Sigmoid colon (tissue), 7 donors: Measurements from ENCODE around the gene TSPAN15. TPM values are rescaled to one million over a fixed set of nuclear protein-coding genes. Genes with fewer than 3 reads are reported as not detected.
A peak's percentile ranks its signal among the peaks of the same experiment; 100 is the strongest.

ENCODE experiments used
- DNase-seq: peaks from one replicate; pipeline ENCODE4 v3.0.0-alpha.2; 2019
- H3K27ac ChIP-seq, 4 donors: fragments of 200-600 bp; sonication (generic); one replicate each; pipeline ENCODE4 v1.5.1; 2016 to 2019; ENCODE audit warnings: mild to moderate bottlenecking in 1 of 4
- H3K27me3 ChIP-seq, 3 donors: fragments of 200-600 bp; sonication (generic); one replicate each; pipeline ENCODE4 v1.5.1; 2019; ENCODE audit warnings: mild to moderate bottlenecking in 1 of 3
- H3K36me3 ChIP-seq, 4 donors: fragments of 200-600 bp; sonication (generic); one replicate each; pipeline ENCODE4 v1.5.1; 2016 to 2019
- H3K4me1 ChIP-seq, 4 donors: fragments of 200-600 bp; sonication (generic); one replicate each; pipeline ENCODE4 v1.5.1; 2017 to 2019
- H3K4me3 ChIP-seq, 4 donors: fragments of 200-600 bp; sonication (generic); one replicate each; pipeline ENCODE4 v1.5.1; 2017 to 2019; ENCODE audit warnings: mild to moderate bottlenecking in 2 of 4, moderate library complexity in 1 of 4
- H3K9me3 ChIP-seq, 4 donors: fragments of 200-600 bp in 3 of 4; sonication (generic) in 3 of 4; one replicate each; pipeline versions ENCODE4 v1.5.1 to v1.6.1; 2013 to 2019
- EP300 ChIP-seq, 4 donors: sonication (generic); formaldehyde crosslinking; IDR thresholded peaks; one replicate each; pipeline ENCODE4 v1.6.1; 2017; ENCODE audit warnings: antibody characterized with exemption in 4 of 4
- POLR2A ChIP-seq, 2 donors: fragments of 450-650 bp; IDR thresholded peaks; one replicate each; pipeline ENCODE4 v1.6.1; 2016; ENCODE audit warnings: antibody characterized with exemption in 2 of 2, mild to moderate bottlenecking in 2 of 2, moderate library complexity in 2 of 2
- POLR2AphosphoS5 ChIP-seq, 4 donors: sonication (generic); formaldehyde crosslinking; IDR thresholded peaks; one replicate each; pipeline ENCODE4 v1.6.1; 2017; ENCODE audit warnings: antibody characterized with exemption in 4 of 4
- WGBS, 2 donors: extraction: QIAGEN DNeasy Blood & Tissue Kit; methylation state at CpG; one replicate each; pipeline ENCODE4 v1.1.7; 2013; 5-methylcytosine and 5-hydroxymethylcytosine counted together
- intact Hi-C: fragments of 100-400 bp; cut with DNase I; formaldehyde crosslinking; loops from one replicate; pipeline ENCODE4 v1.15.1; 2023
- polyA plus RNA-seq, 3 donors: library from polyadenylated mRNA; stranded (reverse); fragments of 200-250 nt; gene quantifications; one replicate each; pipeline ENCODE4 v1.2.3, GENCODE V29; 2013
- total RNA-seq, 4 donors: library from RNA; depleted of rRNA; stranded (reverse); fragments of >200 nt; gene quantifications; one replicate each; pipeline ENCODE4 v1.1.0, GENCODE V29; 2016
- TF ChIP-seq, protein P1 (sequence below), 4 experiments: fragments of 450-650 bp in 3 of 4; fragments of 200-600 bp in 1 of 4; IDR thresholded peaks; one replicate each; pipeline ENCODE4 v1.5.1; 2016 to 2019; ENCODE audit warnings: antibody characterized with exemption in 4 of 4, mild to moderate bottlenecking in 3 of 4, moderate library complexity in 2 of 4
- donor health status: healthy with polysubstance abuse.
- donor health status: Bipolar disorder and iron deficiency.
- donor health status: healthy.

Gene TSPAN15
- total and polyA plus RNA-seq, 7 donors: 43.0 to 100 (median 70.9) TPM

DNA sequence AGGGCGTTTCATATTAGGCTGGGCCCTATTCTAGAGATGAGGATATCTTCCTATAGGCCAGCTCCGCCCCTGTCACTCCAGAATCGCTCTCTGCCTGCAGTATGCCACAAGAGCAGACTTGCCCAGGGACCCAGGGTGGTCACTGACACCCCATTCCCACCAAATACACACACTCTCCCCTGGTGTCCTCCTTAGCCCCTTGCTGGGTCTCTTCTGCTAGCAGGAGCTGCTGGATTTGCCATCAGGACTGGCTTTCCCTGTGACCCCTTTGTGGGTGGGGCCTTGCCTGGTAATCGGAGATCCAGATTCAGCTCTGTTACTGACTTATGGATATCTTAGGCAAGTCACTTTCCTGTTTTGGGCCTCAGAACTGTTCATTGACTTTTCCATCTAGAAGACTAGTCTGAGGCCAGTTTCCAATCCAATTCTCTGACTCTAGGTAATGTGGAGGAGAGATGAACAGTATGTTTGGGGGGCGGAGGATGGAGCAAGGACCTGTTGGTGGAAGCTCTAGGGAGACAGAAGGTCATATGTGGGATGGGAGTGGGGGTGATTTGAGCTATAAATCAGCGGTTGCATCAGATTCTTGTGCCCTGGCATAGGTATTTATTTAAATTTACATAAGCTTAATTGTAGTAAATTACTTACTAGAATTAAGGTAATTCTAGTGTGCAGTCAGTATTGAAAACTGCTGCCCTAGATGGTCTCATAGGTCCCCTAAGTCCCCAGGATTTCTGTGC is 1.6 kb downstream of the TSPAN15 start:
- TF ChIP-seq, protein P1, sequence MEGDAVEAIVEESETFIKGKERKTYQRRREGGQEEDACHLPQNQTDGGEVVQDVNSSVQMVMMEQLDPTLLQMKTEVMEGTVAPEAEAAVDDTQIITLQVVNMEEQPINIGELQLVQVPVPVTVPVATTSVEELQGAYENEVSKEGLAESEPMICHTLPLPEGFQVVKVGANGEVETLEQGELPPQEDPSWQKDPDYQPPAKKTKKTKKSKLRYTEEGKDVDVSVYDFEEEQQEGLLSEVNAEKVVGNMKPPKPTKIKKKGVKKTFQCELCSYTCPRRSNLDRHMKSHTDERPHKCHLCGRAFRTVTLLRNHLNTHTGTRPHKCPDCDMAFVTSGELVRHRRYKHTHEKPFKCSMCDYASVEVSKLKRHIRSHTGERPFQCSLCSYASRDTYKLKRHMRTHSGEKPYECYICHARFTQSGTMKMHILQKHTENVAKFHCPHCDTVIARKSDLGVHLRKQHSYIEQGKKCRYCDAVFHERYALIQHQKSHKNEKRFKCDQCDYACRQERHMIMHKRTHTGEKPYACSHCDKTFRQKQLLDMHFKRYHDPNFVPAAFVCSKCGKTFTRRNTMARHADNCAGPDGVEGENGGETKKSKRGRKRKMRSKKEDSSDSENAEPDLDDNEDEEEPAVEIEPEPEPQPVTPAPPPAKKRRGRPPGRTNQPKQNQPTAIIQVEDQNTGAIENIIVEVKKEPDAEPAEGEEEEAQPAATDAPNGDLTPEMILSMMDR (IDR thresholded peaks at IDR 0.05): no peak
- TF ChIP-seq POLR2AphosphoS5 (IDR thresholded peaks at IDR 0.05): peak in 1 of 4 donors; percentile 8
- no peak for TF ChIP-seq EP300 (IDR thresholded peaks at IDR 0.05)
- TF ChIP-seq POLR2A (IDR thresholded peaks at IDR 0.05): no peak
- peak; percentile 50 for DNase-seq
- Histone ChIP-seq H3K4me1 (peaks cover 0 to 78% (median 72%) of the 10 kb centered on the region in 4 donors), H3K27me3 (no peaks in the 10 kb centered on the region), H3K4me3 (peak overlapping the region; percentile 64 to 86 (median 83)), H3K9me3 (no peaks in the 10 kb centered on the region), H3K36me3 (peaks cover 0 to 17% (median 4%) of the 10 kb centered on the region in 4 donors), H3K27ac (peak overlapping the region; percentile 85 to 93 (median 92))
- 77 to 86% methylated on average over 6 of the region's 6 CpGs for WGBS, 2 donors
- intact Hi-C loops: loop anchor here (5.0 kb wide), 1 partner anchor 39 kb away; no protein-coding TSS in a partner anchor

DNA sequence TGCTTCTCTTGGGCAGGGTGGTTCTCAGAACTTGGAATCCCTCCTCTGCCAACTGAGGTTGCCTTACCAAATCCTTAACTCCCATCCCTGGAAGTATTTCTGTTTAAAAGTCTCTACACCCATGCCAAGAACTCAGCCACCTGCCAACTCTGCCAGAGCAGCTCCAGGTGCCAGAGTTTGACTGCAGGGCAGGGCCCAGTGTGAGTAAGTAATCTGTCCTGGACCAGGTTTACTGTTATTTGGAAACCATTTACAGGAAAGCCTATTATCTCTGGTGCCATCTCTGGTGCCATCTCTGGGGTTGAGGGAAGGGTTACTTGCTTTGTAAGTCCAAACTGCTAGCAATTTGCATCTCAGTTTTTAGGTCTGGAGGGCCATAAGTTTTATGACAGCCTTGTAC is 2.5 kb downstream of the TSPAN15 start:
- Histone ChIP-seq H3K9me3 (no peaks in the 10 kb centered on the region), H3K27me3 (no peaks in the 10 kb centered on the region), H3K4me1 (peaks cover 0 to 87% (median 81%) of the 10 kb centered on the region in 4 donors), H3K27ac (peak overlapping the region; percentile 85 to 93 (median 92)), H3K4me3 (peak overlapping the region in 1 of 4 donors; percentile 64), H3K36me3 (peaks cover 0 to 17% (median 4%) of the 10 kb centered on the region in 4 donors)
- peak; percentile 68 for DNase-seq
- intact Hi-C loops: loop anchor here (5.0 kb wide), 1 partner anchor 39 kb away; no protein-coding TSS in a partner anchor
- peak in 1 of 4 donors; percentile 50 for TF ChIP-seq POLR2AphosphoS5 (IDR thresholded peaks at IDR 0.05)
- TF ChIP-seq, protein P1 (IDR thresholded peaks at IDR 0.05): no peak
- no peak for TF ChIP-seq POLR2A (IDR thresholded peaks at IDR 0.05)
- TF ChIP-seq EP300 (IDR thresholded peaks at IDR 0.05): no peak

DNA sequence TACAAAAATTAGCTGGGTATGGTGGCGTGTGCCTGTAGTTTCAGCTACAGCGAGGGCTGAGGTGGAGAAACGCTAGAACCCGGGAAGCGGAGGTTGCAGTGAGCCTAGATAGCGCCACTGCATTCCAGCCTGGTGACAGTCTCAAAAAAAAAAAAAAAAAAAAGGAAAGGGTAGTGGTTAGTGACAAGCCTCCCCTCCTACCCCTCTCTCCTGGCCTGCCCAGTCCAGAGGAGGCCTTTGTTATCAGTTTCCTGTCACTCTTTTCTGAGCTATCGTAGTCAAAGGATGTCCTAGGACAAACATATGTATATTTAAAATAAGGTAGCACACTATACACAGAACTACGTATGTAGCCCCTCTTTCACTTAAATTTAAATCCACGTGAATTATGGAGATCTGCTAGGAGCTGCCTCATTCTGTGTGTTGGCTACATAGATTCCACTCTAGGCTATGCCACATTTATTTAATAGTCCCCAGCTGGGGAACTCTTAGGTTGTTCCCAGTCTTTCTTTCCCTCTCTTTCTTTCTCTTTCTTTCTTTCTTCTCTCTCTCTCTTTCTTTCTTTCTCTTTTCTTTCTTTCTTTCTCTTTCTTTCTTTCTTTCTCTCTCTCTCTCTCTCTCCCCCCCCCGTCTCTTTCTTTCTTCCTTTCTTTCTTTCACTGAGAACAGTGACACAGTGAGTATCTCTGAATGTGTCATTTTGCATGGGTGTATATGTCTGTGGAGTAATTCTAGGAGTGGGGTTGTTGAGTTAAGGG is 3.9 kb downstream of the TSPAN15 start:
- intact Hi-C loops: no loop called here

DNA sequence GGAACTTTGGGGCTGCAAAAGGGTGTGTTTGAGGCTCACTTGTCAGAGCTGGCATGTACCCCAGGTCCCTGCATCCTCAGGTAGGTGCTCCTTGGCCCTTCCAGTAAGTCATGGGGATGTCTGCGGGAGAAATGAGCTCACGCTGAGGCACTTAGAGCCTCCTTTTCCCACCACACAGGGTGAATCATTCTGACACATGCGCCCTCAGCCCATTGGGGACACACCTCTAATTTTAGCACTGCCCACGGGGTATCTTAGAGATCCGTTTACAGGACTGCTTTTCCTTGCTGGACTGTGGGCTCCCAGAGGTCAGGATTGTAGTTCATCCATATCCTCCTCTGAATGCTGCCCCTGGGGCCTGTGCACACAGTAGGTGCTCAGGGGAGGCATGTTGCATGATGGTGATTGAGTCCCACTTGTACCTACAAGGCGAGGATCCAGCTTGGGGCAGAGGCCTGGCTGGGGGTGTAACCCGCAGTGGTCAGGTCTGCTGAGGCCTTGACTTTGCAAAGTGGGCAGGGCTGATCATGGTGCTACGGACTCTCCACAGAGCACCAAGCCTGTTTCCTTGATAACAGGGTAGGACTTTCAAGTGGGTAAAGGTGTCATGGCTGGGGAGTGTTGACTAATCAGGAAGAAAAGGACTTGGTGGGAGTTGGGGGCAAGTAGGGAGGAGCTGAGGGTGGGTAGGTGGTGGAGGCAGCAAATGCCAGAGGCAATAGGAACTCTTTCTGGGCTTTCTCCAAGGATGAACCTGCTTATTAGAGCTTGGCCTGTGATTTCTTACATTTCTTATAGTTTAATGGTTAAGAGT is 5.8 kb downstream of the TSPAN15 start:
- H3K36me3 ChIP-seq: peaks cover 0 to 17% (median 4%) of the 10 kb centered on the region in 4 donors
- TF ChIP-seq, protein P1 (IDR thresholded peaks at IDR 0.05): no peak
- TF ChIP-seq POLR2AphosphoS5 (IDR thresholded peaks at IDR 0.05): no peak
- intact Hi-C loops: no loop called here
- DNase-seq: peak; percentile 56
- peak overlapping the region; percentile 79 to 93 (median 92) for H3K27ac ChIP-seq
- WGBS, 2 donors: 75 to 84% methylated on average over 8 of the region's 8 CpGs
- H3K4me1 ChIP-seq: peaks cover 0 to 91% (median 87%) of the 10 kb centered on the region in 4 donors
- no peaks in the 10 kb centered on the region for H3K9me3 ChIP-seq
- H3K27me3 ChIP-seq: no peaks in the 10 kb centered on the region
- no peak overlapping the region for H3K4me3 ChIP-seq

More for the DNA sequence above, 3.9 kb downstream of the TSPAN15 start:
- H3K36me3 ChIP-seq: peaks cover 0 to 17% (median 4%) of the 10 kb centered on the region in 4 donors
- 90 to 91% methylated on average over 10 of the region's 10 CpGs for WGBS, 2 donors
- H3K27ac ChIP-seq: peak overlapping the region; percentile 85 to 93 (median 92)
- H3K9me3 ChIP-seq: no peaks in the 10 kb centered on the region
- peak; percentile 37 for DNase-seq
- no peak overlapping the region for H3K4me3 ChIP-seq
- TF ChIP-seq POLR2AphosphoS5 (IDR thresholded peaks at IDR 0.05) (no peak), POLR2A (IDR thresholded peaks at IDR 0.05) (no peak), EP300 (IDR thresholded peaks at IDR 0.05) (no peak)
- TF ChIP-seq, protein P1 (IDR thresholded peaks at IDR 0.05): no peak
- H3K27me3 ChIP-seq: no peaks in the 10 kb centered on the region
- H3K4me1 ChIP-seq: peaks cover 0 to 91% (median 85%) of the 10 kb centered on the region in 4 donors
